Measurements from ENCODE around the gene STK16.

STK16 gene

DNA sequence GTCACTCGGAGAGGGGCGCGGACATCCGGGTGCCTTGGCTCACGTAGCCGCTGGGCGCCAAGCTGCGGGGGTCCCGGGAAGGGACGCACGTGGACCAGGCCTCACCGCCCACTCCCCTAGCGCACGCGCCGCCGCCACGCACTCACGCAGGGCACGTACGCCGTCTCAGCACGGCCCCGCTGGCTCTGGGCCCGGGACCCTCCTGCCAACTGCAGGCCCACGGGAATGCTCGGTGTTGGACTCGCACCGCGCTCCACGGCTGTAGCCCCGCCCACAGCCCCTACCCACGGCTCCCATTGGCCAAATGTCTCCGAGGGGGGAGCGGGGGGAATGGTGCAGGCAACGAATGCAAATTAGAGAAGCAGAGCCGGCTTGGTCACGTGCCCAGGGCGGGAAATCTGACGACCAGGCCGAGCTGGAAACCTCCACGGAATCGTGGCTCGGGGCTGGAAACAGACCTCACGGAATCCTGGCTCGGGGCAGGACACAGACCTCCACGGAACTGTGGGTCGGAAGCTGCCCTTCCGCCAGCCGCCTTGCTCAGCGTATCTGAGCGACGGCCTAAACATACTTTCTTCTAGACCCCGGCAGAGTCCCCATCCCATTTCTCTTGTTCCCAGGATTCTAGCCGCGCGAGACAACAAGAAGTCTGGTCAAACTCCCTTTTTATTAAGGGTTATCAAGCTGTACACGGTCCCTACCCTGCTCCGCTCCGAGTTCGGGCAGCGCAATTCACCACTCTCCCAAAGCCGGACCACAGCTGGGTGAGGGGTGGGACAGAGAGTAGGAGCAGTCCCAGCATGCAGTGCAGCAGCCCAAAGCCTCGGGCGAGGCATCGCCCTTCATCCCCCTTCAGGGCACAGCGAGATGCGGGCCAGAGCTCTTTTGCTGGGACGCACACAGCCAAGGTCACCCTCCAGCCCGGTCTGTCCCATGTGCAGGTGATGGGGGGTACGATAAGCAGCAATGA lies 26.3 kb upstream of the STK16 start, which contains the start of gene ABCB6:
Gene ABCB6, minus strand, starts transcription at position 227 of the 970 bp plus-strand sequence. CDS start 285 bp downstream, outside the sequence.
- no peak for DNase-seq (ENCODE audit: low read depth, low spot score)
- ChIA-PET CTCF (interaction anchor here (0.9 to 5.8 kb wide), 13 partner anchors 8 to 81 kb away, joined by 3 to 40 read pairs (median 4); partner anchors contain the start of genes ANKZF1, ATG9A and CNPPD1), POLR2A (interaction anchor here (1.0 to 2.7 kb wide), 7 partner anchors 10 to 67 kb away, joined by 3 to 27 read pairs (median 13); partner anchors contain the start of genes ANKZF1, ATG9A, CNPPD1 and DNAJB2)

GRCh38 chr2:219219784-219220532 lies 25.3 kb upstream of the STK16 start:
- H3K4me3 ChIP-seq (ENCODE audit: low read depth, low read length): no peak overlapping the region
- DNase-seq (ENCODE audit: low read depth, low spot score): no peak
- ChIA-PET POLR2A (interaction anchor here (2.4 to 2.7 kb wide), 3 partner anchors 9 to 59 kb away, joined by 13 to 26 read pairs (median 13); partner anchors contain the start of genes ANKZF1, ATG9A, DNAJB2 and GLB1L), CTCF (interaction anchor here (1.0 to 5.8 kb wide), 11 partner anchors 8 to 80 kb away, joined by 3 to 40 read pairs (median 4); partner anchors contain the start of genes ANKZF1, ATG9A and CNPPD1)
- TF ChIP-seq CTCF (IDR thresholded peaks at IDR 0.05; ENCODE audit: insufficient read depth, low read length, missing control alignments): no peak

More for the DNA sequence above, 26.3 kb upstream of the STK16 start, which contains the start of gene ABCB6:
- TF ChIP-seq CTCF (IDR thresholded peaks at IDR 0.05; ENCODE audit: insufficient read depth, low read length, missing control alignments): no peak
- peak within 1 kb of the TSS; percentile 69 for H3K4me3 ChIP-seq (ENCODE audit: low read depth, low read length)

DNA sequence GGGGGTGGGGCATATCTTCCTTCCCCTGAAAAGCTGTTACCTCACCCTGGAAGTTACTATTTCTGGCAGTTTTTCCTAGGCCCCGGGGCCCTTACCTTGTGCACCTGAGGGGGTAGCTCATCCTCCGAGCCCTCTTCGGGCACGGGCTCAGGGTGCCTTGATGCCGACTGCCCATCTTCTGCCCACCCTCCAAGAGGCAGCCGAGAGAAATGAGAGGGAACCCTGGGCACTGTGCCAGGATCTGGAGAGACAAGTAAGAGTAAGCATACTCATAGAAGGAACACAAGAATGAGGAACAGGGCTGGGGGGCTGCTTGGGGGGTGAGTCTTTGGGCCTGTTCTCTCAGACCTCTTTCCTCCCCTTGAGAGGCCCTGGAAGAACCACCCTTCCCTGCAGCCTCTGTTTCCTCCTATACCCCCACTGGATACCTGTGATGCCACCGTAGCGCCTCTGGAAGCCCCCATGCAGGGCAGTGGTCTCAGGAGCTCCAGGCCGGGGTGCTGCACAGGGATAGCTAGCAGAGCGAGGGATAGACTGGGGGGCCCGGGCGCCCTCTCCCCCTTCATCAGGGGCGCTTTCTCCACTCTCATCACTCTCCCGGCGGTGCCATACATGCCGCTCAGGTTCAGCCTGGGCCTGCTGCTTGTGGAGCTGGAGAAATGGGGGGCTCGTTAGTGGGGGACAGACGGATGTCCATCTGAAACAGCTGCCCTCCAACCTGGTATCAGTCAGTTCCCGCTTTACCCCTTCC lies 24.5 kb upstream of the STK16 start:
- no peak overlapping the region for H3K4me3 ChIP-seq (ENCODE audit: low read depth, low read length)
- ChIA-PET CTCF (interaction anchor here (1.1 to 3.3 kb wide), 5 partner anchors 9 to 74 kb away, joined by 3 to 11 read pairs (median 8); partner anchors contain the start of genes ANKZF1 and ATG9A), POLR2A (no interaction called here)
- TF ChIP-seq CTCF (IDR thresholded peaks at IDR 0.05; ENCODE audit: insufficient read depth, low read length, missing control alignments): no peak
- DNase-seq (ENCODE audit: low read depth, low spot score): no peak

GRCh38 chr2:219221957-219222518 lies 23.2 kb upstream of the STK16 start:
- no peak for TF ChIP-seq CTCF (IDR thresholded peaks at IDR 0.05; ENCODE audit: insufficient read depth, low read length, missing control alignments)
- ChIA-PET POLR2A (interaction anchor here (0.8 kb wide), 1 partner anchor 30 kb away, joined by 3 read pairs; no protein-coding TSS in a partner anchor), CTCF (interaction anchor here (0.8 to 3.3 kb wide), 4 partner anchors 9 to 73 kb away, joined by 3 to 11 read pairs (median 4); no protein-coding TSS in a partner anchor)

DNA sequence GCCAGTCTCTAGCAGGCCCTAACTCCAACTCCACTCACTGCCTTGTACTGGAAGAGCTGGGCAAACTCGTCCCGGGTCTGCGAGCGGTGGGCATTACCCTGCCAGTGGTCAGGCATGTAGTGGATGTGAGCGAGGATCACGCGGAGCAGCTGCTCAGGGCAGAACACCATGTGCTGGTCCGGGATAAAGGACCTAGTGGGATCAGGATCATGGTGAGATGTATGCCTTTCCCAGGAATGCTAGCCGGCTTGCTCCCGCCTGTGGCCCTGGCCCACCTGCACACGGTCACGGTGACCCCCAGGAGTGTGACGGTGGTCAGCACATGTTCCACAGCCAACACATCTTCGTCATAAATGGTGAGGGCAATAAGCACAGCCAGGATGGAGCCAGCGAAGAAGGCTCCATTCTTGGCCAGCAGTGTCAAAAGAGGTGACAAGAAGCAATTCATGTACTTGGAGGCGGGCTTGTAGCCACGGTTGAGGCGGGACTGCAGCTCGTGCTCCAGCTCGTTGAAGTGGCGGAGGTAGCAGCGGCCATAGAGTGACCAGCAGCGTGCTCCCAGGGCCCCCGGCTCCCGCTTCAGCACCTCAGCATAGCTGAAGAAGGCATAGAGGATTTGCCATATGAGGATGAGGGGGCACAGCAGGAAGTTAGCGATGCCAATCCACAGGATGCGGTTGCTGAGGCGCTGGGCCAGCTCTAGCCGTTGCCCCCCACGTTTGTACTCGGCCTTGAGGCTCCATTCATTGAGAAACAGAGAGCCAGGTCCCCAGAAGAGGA lies 21.3 kb upstream of the STK16 start:
- ChIA-PET CTCF (interaction anchor here (0.7 to 1.3 kb wide), 2 partner anchors 65 to 72 kb away, joined by 4 to 12 read pairs; no protein-coding TSS in a partner anchor), POLR2A (no interaction called here)
- no peak overlapping the region for H3K4me3 ChIP-seq (ENCODE audit: low read depth, low read length)
- DNase-seq (ENCODE audit: low read depth, low spot score): no peak
- TF ChIP-seq CTCF (IDR thresholded peaks at IDR 0.05; ENCODE audit: insufficient read depth, low read length, missing control alignments): no peak

More at GRCh38 chr2:219221957-219222518, 23.2 kb upstream of the STK16 start:
- H3K4me3 ChIP-seq (ENCODE audit: low read depth, low read length): no peak overlapping the region
- no peak for DNase-seq (ENCODE audit: low read depth, low spot score)
